Measurements from ENCODE around the gene GPR84.
"Not testable (repeated sequence)": the region's sequence is repeated elsewhere in the genome, so short reads cannot be mapped to it uniquely, and the experiment has no call there.

GPR84 gene

DNA sequence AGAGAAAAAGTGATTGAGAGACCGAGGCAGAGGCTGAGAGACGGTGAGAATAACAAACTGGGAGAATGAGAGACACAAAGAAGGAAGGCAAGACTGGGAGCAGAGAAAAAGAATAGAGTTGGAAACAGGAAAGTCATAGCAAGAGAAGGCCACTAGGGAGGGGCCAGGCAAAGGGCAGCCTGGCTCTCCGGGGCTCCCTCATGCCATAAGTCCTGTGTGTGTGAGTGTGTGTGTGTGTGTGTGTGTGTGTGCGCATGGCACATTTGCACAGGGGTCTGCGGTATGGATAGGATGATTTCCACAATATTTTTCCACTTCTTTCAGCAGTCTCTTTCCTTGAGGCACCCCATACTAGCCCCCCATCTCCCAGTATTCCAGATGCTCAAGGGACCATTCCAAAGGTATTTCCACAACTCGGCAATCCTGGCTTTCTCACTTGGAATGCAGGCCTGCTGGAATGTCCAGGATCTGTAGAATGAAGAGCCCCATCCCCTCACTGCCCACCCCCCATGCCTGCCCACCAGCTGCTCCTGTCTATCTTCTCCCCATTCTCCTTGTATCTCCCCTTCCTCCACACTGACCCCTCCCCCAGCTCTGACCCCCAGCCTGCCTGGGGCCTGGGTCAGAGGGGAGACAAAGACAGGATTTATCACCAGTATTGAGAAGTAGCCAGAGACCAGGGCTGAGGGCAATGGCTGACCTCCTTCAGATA lies 9.0 kb downstream of the GPR84 start:
- no peak for DNase-seq (ENCODE audit: low read depth)

DNA sequence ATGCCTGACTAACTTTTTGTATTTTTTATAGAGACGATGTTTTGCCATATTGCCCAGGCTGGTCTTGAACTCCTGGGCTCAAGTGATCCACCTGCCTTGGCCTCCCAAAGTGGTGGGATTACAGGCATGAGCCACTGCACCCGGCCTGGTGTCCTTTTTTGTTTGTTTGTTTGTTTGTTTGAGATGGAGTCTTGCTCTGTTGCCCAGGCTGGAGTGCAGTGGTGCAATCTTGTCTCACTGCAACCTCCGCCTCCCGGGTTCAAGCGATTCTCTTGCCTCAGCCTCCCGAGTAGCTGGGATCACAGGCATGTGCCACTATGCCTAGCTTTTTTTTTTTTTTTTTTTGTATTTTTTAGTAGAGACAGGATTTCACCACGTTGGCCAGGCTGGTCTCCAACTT lies 10.0 kb downstream of the GPR84 start:
- not testable (repeated sequence) for DNase-seq (ENCODE audit: low read depth)

DNA sequence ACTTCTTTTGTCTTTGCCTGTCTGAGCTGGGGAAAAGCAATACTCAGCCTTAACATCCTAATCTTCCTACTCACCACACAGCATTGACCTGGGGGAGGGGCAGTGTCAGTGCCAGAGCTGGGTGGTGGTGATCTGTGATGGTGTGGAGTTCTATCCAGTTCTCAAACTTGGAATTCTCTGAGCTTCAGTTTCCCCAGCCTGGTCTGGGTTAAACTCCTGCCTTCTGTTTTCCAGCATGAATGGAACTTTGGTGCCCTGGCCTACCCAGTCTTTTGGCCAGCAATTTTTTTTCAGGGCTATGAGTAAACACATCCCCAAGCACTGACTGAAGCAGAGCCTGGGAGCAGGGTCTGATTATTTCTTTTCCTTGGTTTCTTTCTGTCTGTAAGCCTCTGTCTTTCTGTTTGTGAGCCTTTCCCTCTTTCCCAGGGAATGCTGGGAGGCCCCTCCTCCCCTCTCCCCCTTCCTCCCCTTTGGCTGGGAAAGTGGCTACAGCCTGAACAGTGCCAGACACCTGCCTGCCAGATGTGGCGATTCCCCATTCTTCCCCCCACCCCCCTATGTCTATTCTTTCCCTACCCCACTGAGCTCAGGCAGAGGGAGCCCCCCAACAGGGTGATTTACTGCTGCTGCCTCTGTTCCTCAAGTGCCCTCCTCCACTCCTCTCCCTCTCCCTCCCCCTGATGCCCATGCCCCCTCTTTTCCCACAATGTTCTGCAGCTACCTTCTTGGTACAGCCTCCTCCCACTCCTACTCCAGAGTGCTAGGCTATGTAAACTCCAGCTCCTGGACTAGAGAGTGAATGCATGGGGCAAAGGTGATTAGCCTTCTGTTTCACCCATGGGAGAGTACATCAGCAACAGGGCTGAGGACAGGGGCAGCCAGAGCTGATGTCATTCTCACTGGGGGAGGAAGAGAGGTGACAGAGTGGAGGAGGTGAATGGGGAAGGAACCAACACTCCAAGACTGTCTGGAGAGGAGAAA lies 11.1 kb downstream of the GPR84 start:
- no peak for DNase-seq (ENCODE audit: low read depth)

GRCh38 chr12:54352022-54352531 lies 12.2 kb downstream of the GPR84 start:
- DNase-seq (ENCODE audit: low read depth), result no peak

GRCh38 chr12:54351341-54351740 lies 12.9 kb downstream of the GPR84 start:
- DNase-seq (ENCODE audit: low read depth), result no peak

GRCh38 chr12:54350743-54351142 lies 13.5 kb downstream of the GPR84 start:
- no peak for DNase-seq (ENCODE audit: low read depth)

DNA sequence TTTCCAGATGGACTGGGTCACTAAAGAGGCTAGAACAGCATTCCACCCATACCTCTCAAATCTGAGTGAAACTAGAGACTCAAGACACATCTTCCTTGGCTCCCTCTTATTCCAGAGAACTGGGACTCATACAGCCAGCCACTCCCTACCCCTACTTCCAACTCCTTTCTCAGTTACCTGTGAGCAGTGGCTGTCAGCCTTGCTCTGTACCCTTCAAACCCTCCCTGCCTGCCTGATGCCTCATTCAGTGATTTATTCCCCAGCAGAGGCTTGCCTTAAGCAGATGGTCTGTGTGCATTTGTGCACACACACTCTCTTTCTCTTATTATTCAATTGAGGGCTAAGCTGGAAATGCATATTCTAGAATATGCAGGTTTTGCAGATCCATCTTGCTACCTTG lies 14.6 kb downstream of the GPR84 start:
- DNase-seq (ENCODE audit: low read depth), result no peak

- no peak for DNase-seq (ENCODE audit: low read depth)
These were observed 15.2 kb downstream of the GPR84 start for GRCh38 chr12:54349036-54349435.

DNA sequence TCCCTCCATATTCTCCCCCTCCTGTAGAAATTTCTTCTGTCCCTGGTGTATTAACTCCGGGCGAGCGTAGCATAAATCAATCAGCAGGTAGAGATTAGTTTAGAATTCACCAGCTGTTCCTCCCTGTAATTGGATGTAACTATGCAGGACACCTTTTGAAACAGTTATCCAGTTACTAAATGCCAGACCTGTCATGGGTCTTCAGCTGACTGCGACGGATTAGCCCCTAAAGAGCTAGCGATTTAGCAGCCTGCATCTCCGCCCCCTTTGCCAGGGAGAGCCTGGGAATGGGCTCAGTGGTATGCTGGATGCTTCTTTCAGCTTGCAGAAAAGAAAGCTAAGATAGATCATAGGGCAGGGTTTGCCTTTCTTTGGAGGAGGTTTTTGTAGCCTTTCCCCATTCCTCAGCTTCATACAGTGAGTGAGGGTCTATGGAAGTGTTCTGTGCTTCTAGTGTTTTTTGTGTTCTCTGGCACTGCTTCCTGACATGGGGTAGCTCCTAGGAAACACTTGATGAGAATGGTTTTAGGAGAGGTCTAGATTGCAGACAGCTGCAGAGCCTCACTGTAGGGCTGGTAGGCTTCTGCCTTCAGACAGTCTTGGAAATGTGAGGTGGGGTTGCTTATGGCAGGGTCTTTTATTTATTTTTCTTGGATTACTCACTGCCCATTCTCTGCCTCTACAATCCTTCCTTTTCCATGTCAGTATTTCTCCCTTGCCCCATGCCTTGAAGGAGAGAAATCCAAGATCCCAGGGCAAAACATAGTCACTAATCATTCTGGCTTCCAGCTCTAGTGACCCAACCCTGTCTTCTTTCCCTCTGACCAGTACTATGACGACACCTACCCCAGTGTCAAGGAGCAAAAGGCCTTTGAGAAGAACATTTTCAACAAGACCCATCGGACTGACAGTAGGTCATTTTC lies 22.6 kb downstream of the GPR84 start:
- no peak for DNase-seq (ENCODE audit: low read depth)

DNA sequence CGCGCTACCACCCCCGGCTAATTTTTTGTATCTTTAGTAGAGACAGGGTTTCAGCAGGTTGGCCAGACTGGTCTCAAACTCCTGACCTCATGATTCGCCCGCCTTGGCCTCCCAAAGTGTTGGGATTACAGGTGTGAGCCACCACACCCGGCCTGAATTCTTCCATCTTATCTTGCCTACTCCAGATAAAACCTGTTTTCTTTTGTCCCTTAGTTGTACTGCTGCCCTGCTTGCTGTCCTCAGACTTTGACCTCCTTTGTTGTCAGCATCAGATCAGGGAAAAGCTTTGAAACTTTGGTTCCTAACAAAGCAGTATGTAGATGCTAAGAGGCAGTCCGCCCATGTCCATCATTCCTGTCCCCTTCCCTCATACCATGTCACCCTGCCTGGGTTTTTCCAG lies 23.4 kb downstream of the GPR84 start:
- no peak for DNase-seq (ENCODE audit: low read depth)

DNA sequence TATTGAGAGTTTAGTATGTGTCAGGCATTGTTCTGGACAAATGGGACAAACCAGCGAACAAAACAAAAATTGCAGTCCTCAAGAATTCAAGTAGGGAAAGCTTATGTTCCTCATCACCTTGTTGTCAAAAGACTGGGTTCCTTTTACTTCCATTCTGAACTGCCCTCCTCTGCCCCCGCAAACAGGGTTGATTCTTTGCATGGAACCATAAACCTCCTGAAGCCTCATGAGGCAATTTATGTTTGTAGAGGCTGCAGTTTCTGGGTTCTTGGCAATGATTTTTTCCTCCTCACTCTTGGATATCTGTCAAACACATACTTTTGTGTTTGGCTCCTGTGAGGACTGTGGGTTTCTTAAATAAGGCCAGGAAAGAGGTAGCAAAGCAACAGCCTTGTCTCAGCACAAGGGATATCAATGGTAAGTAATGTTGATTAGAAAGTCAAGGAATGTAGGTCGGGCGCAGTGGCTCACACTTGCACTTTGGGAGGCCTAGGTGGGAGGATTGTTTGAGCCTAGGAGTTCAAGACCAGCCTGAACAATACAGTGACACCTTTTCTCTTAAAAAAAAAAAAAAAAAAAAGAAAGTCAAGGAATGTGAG lies 25.5 kb downstream of the GPR84 start:
- DNase-seq (ENCODE audit: low read depth), result no peak

DNA sequence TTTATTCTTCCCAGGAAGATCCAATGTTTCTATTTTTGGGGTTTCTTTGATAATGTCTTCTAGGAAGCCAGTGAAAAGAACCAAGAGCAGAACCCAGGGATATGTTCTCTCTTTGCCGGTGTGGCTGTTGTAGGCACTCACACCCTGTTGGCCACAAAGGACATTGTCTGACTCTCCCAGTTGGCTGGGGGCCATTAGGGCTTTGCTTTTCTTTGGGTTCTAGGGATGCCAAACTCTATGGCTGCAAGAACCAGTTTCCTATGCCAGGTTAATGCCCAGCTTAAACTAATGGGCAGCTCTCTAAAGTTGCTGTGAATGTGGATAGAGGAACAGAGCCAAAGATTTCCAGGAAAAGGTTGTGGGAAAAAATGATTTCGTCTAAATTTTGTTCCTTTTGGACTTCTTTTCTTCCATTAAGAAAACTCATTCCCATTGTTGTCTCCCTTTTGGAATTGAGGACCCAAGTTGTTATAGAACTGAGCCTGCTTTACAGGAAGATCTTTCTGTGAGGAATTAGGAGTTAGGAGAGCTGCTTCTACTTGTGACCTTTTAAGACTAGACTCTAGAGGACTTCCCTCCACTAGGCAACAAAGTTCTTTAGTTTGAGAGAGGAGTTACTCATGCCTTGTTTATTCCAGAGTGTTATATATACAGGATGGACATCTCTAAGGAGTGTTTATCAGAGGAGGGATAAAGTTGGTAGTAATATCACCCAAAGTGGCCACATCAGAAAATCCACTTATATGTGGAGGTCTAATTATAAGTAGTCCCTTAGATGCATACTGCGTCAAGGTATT lies 26.2 kb downstream of the GPR84 start:
- no peak for DNase-seq (ENCODE audit: low read depth)

GRCh38 chr12:54337280-54337842 lies 26.9 kb downstream of the GPR84 start:
- DNase-seq (ENCODE audit: low read depth), result no peak

DNA sequence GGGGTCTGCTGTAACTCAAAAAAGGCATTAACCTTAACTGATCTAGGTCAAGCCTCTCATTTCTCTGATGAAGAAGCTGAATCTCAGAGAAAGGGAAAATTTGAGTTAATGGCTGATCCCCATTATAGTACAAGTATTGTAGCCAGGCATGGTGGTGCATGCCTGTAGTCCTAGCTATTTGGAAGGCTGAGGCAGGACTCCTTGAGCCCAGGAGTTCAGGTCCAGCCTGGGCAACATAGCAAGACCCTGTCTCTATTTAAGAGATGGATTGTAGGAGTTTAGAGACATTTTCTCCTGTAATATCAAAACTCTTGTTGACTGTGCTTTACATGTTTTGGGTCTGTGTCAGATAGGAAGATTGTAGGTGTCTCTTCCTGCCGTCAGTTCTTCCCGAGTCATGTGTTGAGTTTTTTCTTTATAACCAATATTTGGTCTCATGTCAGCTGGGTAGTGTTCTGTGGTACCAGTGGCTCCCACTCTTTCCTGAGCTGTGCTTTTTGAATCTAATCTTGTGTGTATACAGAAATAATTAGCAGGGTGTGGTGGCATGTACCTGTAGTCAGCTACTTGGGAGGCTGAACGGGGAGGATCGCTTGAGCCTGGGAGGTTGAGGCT lies 30.8 kb downstream of the GPR84 start:
- DNase-seq (ENCODE audit: low read depth), result no peak

- DNase-seq (ENCODE audit: low read depth), result no peak
These were observed 32.8 kb downstream of the GPR84 start for GRCh38 chr12:54331461-54331860.

GRCh38 chr12:54330442-54330841 lies 33.8 kb downstream of the GPR84 start:
- no peak for DNase-seq (ENCODE audit: low read depth)

GRCh38 chr12:54329759-54330158 lies 34.5 kb downstream of the GPR84 start:
- no peak for DNase-seq (ENCODE audit: low read depth)

DNA sequence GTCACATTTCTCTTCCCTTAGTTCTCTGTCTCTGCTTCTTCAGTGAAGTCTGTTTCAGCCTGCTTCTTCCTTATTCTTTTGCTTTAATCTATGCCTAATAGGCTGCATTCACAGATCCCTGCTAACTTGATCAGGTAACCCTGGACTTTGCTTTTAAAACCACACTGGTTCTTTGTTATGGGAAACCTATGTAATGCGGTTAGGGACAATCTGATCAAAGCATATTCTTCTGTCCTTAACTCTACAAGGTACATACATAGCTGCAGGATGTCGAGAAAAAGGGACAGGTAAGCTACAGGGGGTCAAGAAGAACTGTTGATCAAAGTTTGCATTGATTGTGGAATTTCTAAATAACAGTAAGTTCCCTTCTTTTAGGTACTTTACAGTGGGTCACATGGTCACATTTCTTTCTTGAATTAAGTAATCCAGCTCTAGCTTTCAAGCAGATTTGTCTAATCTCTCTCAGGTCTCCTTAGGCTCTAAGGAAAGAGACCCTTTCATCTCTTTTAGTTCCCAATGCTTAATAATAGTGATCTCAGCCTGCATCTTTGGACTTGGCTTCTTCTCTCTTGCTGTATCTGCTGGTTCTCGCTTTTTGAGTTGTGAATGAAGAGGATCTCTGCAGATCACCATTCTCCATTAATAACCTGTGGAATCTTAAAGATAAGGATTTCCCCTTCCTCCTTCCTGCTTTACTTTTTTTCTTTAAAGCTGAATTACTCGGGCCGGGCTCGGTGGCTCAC lies 35.5 kb downstream of the GPR84 start:
- DNase-seq (ENCODE audit: low read depth), result no peak

DNA sequence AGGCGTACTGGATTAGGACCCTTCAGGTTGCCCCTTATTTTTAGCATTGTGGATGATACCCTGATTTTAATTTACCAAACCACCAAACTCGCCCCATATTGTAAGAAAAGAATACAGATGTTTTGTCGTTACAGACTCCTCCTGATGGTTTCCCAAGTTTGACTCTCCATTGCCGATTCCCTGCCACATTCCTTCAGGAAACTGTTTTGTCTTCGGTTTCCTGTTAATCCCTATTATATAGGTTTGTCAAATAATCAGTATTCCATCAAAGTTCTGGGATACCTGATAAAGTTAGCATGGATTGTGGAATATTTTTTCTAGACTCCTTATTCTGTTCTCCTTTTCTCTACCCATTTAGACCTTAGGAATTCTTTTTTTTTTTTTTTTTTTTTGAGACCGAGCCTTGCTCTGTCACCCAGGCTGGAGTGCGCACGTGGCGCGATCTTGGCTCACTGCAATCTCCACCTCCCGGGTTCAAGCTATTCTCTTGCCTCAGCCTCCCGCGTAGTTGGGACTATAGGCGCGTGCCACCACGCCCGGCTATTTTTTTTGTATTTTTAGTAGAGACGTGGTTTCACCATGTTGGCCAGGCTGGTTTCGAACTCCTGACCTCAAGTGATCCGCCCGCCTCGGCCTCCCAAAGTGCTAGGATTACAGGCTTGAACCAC lies 38.7 kb downstream of the GPR84 start:
- DNase-seq (ENCODE audit: low read depth), result not testable (repeated sequence)

Measured in stimulated activated CD8-positive, alpha-beta memory T cell treated with anti-CD3 and anti-CD28 coated beads, Interleukin-12 subunit alpha, Interleukin-12 subunit beta, amount 100 ng/mL, for 1 hour (primary cell).